Kidney (tissue), 14 donors: Measurements from ENCODE around the gene SPTLC2. TPM values are rescaled to one million over a fixed set of nuclear protein-coding genes. Genes with fewer than 3 reads are reported as not detected.
A peak's percentile ranks its signal among the peaks of the same experiment; 100 is the strongest.
"Not testable (repeated sequence)": the region's sequence is repeated elsewhere in the genome, so short reads cannot be mapped to it uniquely, and the experiment has no call there.

ENCODE experiments used
- DNase-seq, 5 donors: peaks; one replicate each; pipeline ENCODE4 v3.0.0-alpha.2; 2013 to 2020
- FAIRE-seq: peaks from 2 replicates; lab custom pipeline; 2012; peaks lifted over from hg19 to GRCh38; lab: Jason Lieb, UNC
- H3K27ac ChIP-seq, 2 donors: one replicate each; pipeline ENCODE4 v1.7.0; 2013; ENCODE audit warnings: low read depth in 2 of 2, low read length in 2 of 2, inconsistent platforms in 1 of 2
- H3K27me3 ChIP-seq: one replicate; pipeline ENCODE4 v1.7.1; 2013; ENCODE audit warnings: low read length, inconsistent platforms; ENCODE audit not compliant: control insufficient read depth, insufficient read depth
- H3K36me3 ChIP-seq, 3 donors: one replicate each; pipeline versions ENCODE4 v1.7.0 to v1.7.1; 2013; ENCODE audit warnings: low read length in 3 of 3, control low read depth in 1 of 3, inconsistent platforms in 1 of 3; ENCODE audit not compliant: insufficient read depth in 3 of 3, control insufficient read depth in 2 of 3
- H3K4me1 ChIP-seq, 3 donors: one replicate each; pipeline versions ENCODE4 v1.7.0 to v1.7.1; 2013; ENCODE audit warnings: low read length in 3 of 3, inconsistent platforms in 1 of 3, low read depth in 1 of 3; ENCODE audit not compliant: control insufficient read depth in 2 of 3, insufficient read depth in 2 of 3
- H3K4me3 ChIP-seq, 3 donors: one replicate each; pipeline versions ENCODE4 v1.7.0 to v1.8.1; 2013; ENCODE audit warnings: low read length in 3 of 3, control low read depth in 1 of 3, inconsistent platforms in 1 of 3
- H3K9ac ChIP-seq, 3 donors: one replicate each; pipeline versions ENCODE4 v1.7.0 to v1.7.1; 2013; ENCODE audit warnings: low read length in 3 of 3, control low read depth in 1 of 3, inconsistent platforms in 1 of 3
- H3K9me3 ChIP-seq, 3 donors: one replicate each; pipeline versions ENCODE4 v1.7.0 to v1.7.1; 2013; ENCODE audit warnings: low read length in 3 of 3, control low read depth in 1 of 3, inconsistent platforms in 1 of 3; ENCODE audit not compliant: control insufficient read depth in 2 of 3, insufficient read depth in 1 of 3
- CTCF ChIP-seq: IDR thresholded peaks from 3 replicates; pipeline ENCODE4 v1.5.1; 2012; ENCODE audit warnings: mild to moderate bottlenecking, moderate library complexity, borderline replicate concordance; ENCODE audit not compliant: insufficient read depth; ENCODE audit errors: extremely low read depth
- intact Hi-C: fragments of 100-400 bp; cut with DNase I; formaldehyde crosslinking; loops from one replicate; pipeline ENCODE4 v1.11.1; 2022
- polyA plus RNA-seq: library from polyadenylated mRNA; stranded (reverse); fragments of 350-450 nt; fragmentation: Illumina TruSeq; extraction: RNeasy Lipid Tissue Mini Kit (QIAGEN cat#74804); gene quantifications from one replicate; pipeline ENCODE4 v1.2.3, GENCODE V29; 2014; ENCODE audit warnings: low read depth, low replicate concordance; ENCODE audit not compliant: insufficient read depth
- total RNA-seq: library from RNA; stranded (reverse); fragmentation: NEBNext Ultra II Directional; extraction: Animal tissue kit (Norgen Biotek cat#: 25700); gene quantifications from one replicate; pipeline ENCODE4 v1.2.1, GENCODE V29; 2021
- donor health status: control.
- donor health status: control.
- donor health status: control.
- donor health status: control.
- donor health status: control.
- donor health status: DM: yes; HTN: yes; CAD: no.
- donor health status: Normal renal cell carcinoma (clear cell type).

Gene SPTLC2
- total and polyA plus RNA-seq, 2 donors from 2014 or later: 17.0 to 66.1 TPM

GRCh38 chr14:77593501-77593961, 22.9 kb downstream of the SPTLC2 start:
- Histone ChIP-seq H3K27me3 (no peaks in the 10 kb centered on the region), H3K9me3 (no peaks in the 10 kb centered on the region), H3K9ac (no peak overlapping the region), H3K4me1 (peaks cover 0 to 7% (median 4%) of the 10 kb centered on the region in 3 donors), H3K4me3 (no peak overlapping the region), H3K36me3 (peaks cover 0 to 4% (median 2%) of the 10 kb centered on the region in 3 donors), H3K27ac (no peak overlapping the region)
- no peak for DNase-seq
- intact Hi-C loops: no loop called here
- TF ChIP-seq CTCF: no peak
- FAIRE-seq: no peak

- Histone ChIP-seq H3K36me3 (peaks cover 0 to 4% (median 2%) of the 10 kb centered on the region in 3 donors), H3K4me1 (peaks cover 0 to 7% (median 4%) of the 10 kb centered on the region in 3 donors), H3K27me3 (no peaks in the 10 kb centered on the region), H3K4me3 (peak overlapping the region in 2 of 3 donors; percentile 13 to 36), H3K27ac (peak overlapping the region in 1 of 2 donors; percentile 2), H3K9me3 (no peaks in the 10 kb centered on the region), H3K9ac (no peak overlapping the region)
- intact Hi-C loops: no loop called here
- TF ChIP-seq CTCF: no peak
- DNase-seq (no peak), FAIRE-seq (no peak)
Measured at GRCh38 chr14:77590845-77591485, 25.5 kb downstream of the SPTLC2 start.

GRCh38 chr14:77589099-77589498, 27.3 kb downstream of the SPTLC2 start:
- intact Hi-C loops: no loop called here
- peak overlapping the region in 1 of 2 donors; percentile 16 for H3K27ac ChIP-seq
- no peaks in the 10 kb centered on the region for H3K27me3 ChIP-seq
- FAIRE-seq (no peak), DNase-seq (no peak)
- no peak for TF ChIP-seq CTCF
- H3K4me1 ChIP-seq: peaks cover 0 to 11% (median 7%) of the 10 kb centered on the region in 3 donors
- H3K36me3 ChIP-seq: no peaks in the 10 kb centered on the region
- H3K4me3 ChIP-seq: no peak overlapping the region
- no peaks in the 10 kb centered on the region for H3K9me3 ChIP-seq
- no peak overlapping the region for H3K9ac ChIP-seq

GRCh38 chr14:77588411-77589025, 27.9 kb downstream of the SPTLC2 start:
- FAIRE-seq, H3K9ac ChIP-seq, H3K27me3 ChIP-seq, intact Hi-C loops, H3K9me3 ChIP-seq, H3K4me3 ChIP-seq, H3K36me3 ChIP-seq: not testable (repeated sequence)
- Histone ChIP-seq H3K27ac (peak overlapping the region; percentile 10 to 54), H3K4me1 (peaks cover 0 to 11% (median 7%) of the 10 kb centered on the region in 3 donors)
- DNase-seq: peak in 1 of 5 donors; percentile 25
